ENCODE measurements around the gene COL4A5. TPM values are rescaled to one million over a fixed set of nuclear protein-coding genes. Genes with fewer than 3 reads are reported as not detected.

COL4A5 gene
- total RNA-seq, 1 experiment from 2014 or later = 51.3 TPM

DNA sequence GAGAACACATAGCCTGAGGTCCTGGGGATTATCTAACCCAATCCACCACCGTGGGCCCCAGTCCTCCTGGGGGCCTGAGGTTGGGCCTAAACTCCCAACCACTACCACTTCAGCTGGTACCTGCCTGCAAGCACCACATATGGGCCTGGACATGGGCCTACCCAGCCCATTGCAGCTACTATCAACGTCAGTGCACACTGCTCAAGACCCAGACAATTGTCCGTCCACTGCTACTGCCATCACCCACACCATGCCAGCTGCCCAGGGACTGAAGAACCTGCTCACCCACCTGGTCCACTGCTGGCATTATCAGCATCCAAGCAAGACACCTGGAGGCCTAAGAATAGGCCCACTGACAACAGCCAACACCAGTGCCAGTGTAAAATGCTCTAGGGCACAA is 88.1 kb downstream of the COL4A5 start:
- Histone ChIP-seq H3K79me2 (ENCODE audit: insufficient read depth, low read length) (no peaks in the 10 kb centered on the region), H3K23ac (ENCODE audit: insufficient read length, low read depth, low read length) (no peak overlapping the region), H3K79me1 (ENCODE audit: insufficient read depth, low read depth, low read length, poor library complexity, severe bottlenecking) (no peaks in the 10 kb centered on the region), H4K8ac (replicated peaks; ENCODE audit: insufficient read length, low read depth, low read length) (no peak overlapping the region), H3K14ac (ENCODE audit: insufficient read depth, low read length) (no peak overlapping the region), H3K18ac (ENCODE audit: insufficient read length, low read depth, low read length) (no peak overlapping the region), H2BK120ac (ENCODE audit: low read depth, low read length, poor library complexity, severe bottlenecking) (no peak overlapping the region), H2BK20ac (ENCODE audit: low read depth, low read length, poor library complexity, severe bottlenecking) (no peak overlapping the region), H2BK15ac (ENCODE audit: low read depth, low read length) (no peak overlapping the region), H3T11ph (ENCODE audit: low read length) (no peak overlapping the region), H2AK5ac (ENCODE audit: insufficient read length, low read length) (no peak overlapping the region), H2AFZ (ENCODE audit: low read length) (no peak overlapping the region), H2BK5ac (ENCODE audit: insufficient read length, low read length) (no peak overlapping the region), H4K20me1 (ENCODE audit: control insufficient read depth, insufficient read depth, insufficient read length) (no peaks in the 10 kb centered on the region), H3K9ac (ENCODE audit: extremely low read depth, insufficient read length, low read length) (no peak overlapping the region), H3K23me2 (ENCODE audit: insufficient read length, low read depth, low read length, poor library complexity, severe bottlenecking) (no peaks in the 10 kb centered on the region), H3K4ac (ENCODE audit: low read depth, low read length) (no peak overlapping the region), H4K91ac (ENCODE audit: insufficient read length, low read depth, low read length) (no peak overlapping the region), H3K27ac (ENCODE audit: insufficient read length, low read depth, low read length) (no peak overlapping the region), H3K56ac (ENCODE audit: insufficient read length, low read depth, low read length) (no peak overlapping the region), H3K4me1 (ENCODE audit: insufficient read depth, low read length) (no peaks in the 10 kb centered on the region), H2BK12ac (ENCODE audit: insufficient read length, low read depth, low read length) (no peak overlapping the region), H3K4me2 (ENCODE audit: insufficient read depth, insufficient read length, low read length) (no peak overlapping the region), H3K27me3 (ENCODE audit: insufficient read depth, low read length) (no peaks in the 10 kb centered on the region), H3K9me3 (ENCODE audit: control insufficient read depth, low read depth, low read length) (no peaks in the 10 kb centered on the region), H4K5ac (ENCODE audit: insufficient read length, low read depth, low read length) (no peak overlapping the region)
- H3K27ac Mint-ChIP-seq = no peak overlapping the region
- DNase-seq = no peak
- TF ChIP-seq CTCF (conservative IDR thresholded peaks at IDR 0.05) = no peak
- no peak overlapping the region for H3K4me3 Mint-ChIP-seq
- H3K36me3 Mint-ChIP-seq (ENCODE audit: insufficient read depth in 1 of 3, low read depth in 3 of 3) = peaks cover 28 to 52% (median 32%) of the 10 kb centered on the region in 3 experiments
- H3K9me3 Mint-ChIP-seq = peaks cover 18 to 24% of the 10 kb centered on the region in 2 experiments
- WGBS (ENCODE audit: extremely low coverage, insufficient read length, low lambda C conversion rate) = no CpG with 5 or more reads among the region's 3 CpGs
- no peaks in the 10 kb centered on the region for H3K27me3 Mint-ChIP-seq (ENCODE audit: low read depth)
- H3K4me1 Mint-ChIP-seq = no peaks in the 10 kb centered on the region

Data from H9 (cell line).